Stimulated activated CD4-positive, alpha-beta T cell treated with anti-CD3 and anti-CD28 coated beads, Interleukin-1b, Interleukin-23, amount 100 ng/mL, for 24 hours (primary cell): ENCODE measurements around the gene DUSP3.

Source experiments
- DNase-seq, 4 experiments: peaks; one replicate each; pipeline ENCODE4 v3.0.0-alpha.2; 2020; ENCODE audit warnings: low read depth in 4 of 4, low spot score in 1 of 4

DUSP3 gene

GRCh38 chr17:43734376-43734775 lies 44.4 kb downstream of the DUSP3 start:
- no peak for DNase-seq

- DNase-seq: no peak
These were observed 44.8 kb downstream of the DUSP3 start for GRCh38 chr17:43733956-43734355.

- no peak for DNase-seq
These were observed 45.8 kb downstream of the DUSP3 start for GRCh38 chr17:43732958-43733357.

- DNase-seq: no peak
These were observed 50.7 kb downstream of the DUSP3 start for GRCh38 chr17:43728081-43728480.

GRCh38 chr17:43723697-43724359 lies 54.9 kb downstream of the DUSP3 start:
- DNase-seq: no peak

- no peak for DNase-seq
These were observed 55.7 kb downstream of the DUSP3 start for GRCh38 chr17:43722870-43723665.

- DNase-seq: no peak
These were observed 56.5 kb downstream of the DUSP3 start for GRCh38 chr17:43722269-43722619.

- no peak for DNase-seq
These were observed 57.1 kb downstream of the DUSP3 start for GRCh38 chr17:43721537-43722268.

GRCh38 chr17:43720311-43721060 lies 58.3 kb downstream of the DUSP3 start:
- peak; percentile 32 to 71 (median 55) for DNase-seq

GRCh38 chr17:43719578-43719977 lies 59.2 kb downstream of the DUSP3 start:
- DNase-seq: no peak

- no peak for DNase-seq
These were observed 60.2 kb downstream of the DUSP3 start for GRCh38 chr17:43718544-43718943.

- DNase-seq: no peak
These were observed 60.9 kb downstream of the DUSP3 start for GRCh38 chr17:43717913-43718312.
